H1 (cell line): ENCODE measurements around the gene TFR2. TPM values are rescaled to one million over a fixed set of nuclear protein-coding genes. Genes with fewer than 3 reads are reported as not detected.

ENCODE experiments used
- CTCF ChIA-PET: fragments of 300-600 bp; sonication (Branson Sonifier 250); formaldehyde crosslinking; loops from one replicate; lab custom pipeline; 2021; ENCODE audit not compliant: partially characterized antibody; lab: Charles Lee
- POLR2A ChIA-PET: fragments of 300-600 bp; sonication (Branson Sonifier 250); formaldehyde crosslinking; loops from one replicate; lab custom pipeline; 2021; ENCODE audit warnings: inconsistent platforms; ENCODE audit not compliant: partially characterized antibody; lab: Charles Lee
- DNase-seq, 2 experiments: peaks; one replicate each; pipeline versions ENCODE4 v3.0.0 to v3.0.0-alpha.2; 2010 to 2022; ENCODE audit warnings: low spot score in 2 of 2, low read depth in 1 of 2, mixed read lengths in 1 of 2
- FAIRE-seq: peaks from 2 replicates; lab custom pipeline; 2011; peaks lifted over from hg19 to GRCh38; lab: Jason Lieb, UNC
- H2AFZ ChIP-seq: 2 replicates; pipeline ENCODE4 v1.8.1; 2012; ENCODE audit warnings: low read length, inconsistent platforms
- H2AK5ac ChIP-seq: 2 replicates; pipeline ENCODE4 v1.6.1; 2013; ENCODE audit warnings: low read depth, low read length
- H2BK120ac ChIP-seq: replicated peaks from 2 replicates; pipeline ENCODE3; 2013; ENCODE audit warnings: low read depth, low read length, inconsistent platforms
- H2BK12ac ChIP-seq: 2 replicates; pipeline ENCODE4 v1.6.1; 2013; ENCODE audit warnings: low read depth, low read length
- H2BK15ac ChIP-seq: 2 replicates; pipeline ENCODE4 v1.6.1; 2013; ENCODE audit warnings: low read length
- H2BK20ac ChIP-seq: 2 replicates; pipeline ENCODE4 v1.6.1; 2013; ENCODE audit warnings: low read length
- H2BK5ac ChIP-seq: 2 replicates; pipeline ENCODE4 v1.6.1; 2013; ENCODE audit warnings: low read depth, low read length
- H3K14ac ChIP-seq: 2 replicates; pipeline ENCODE4 v1.6.1; 2013; ENCODE audit warnings: inconsistent platforms; ENCODE audit not compliant: insufficient read length
- H3K18ac ChIP-seq: 2 replicates; pipeline ENCODE4 v1.6.1; 2013; ENCODE audit warnings: low read length; ENCODE audit errors: extremely low read depth
- H3K23ac ChIP-seq: 2 replicates; pipeline ENCODE4 v1.6.1; 2013; ENCODE audit warnings: inconsistent platforms; ENCODE audit not compliant: insufficient read length
- H3K23me2 ChIP-seq: 2 replicates; pipeline ENCODE4 v1.6.1; 2013; ENCODE audit warnings: low read depth, low read length
- H3K27ac ChIP-seq: 2 replicates; pipeline ENCODE4 v1.6.1; 2011; ENCODE audit warnings: low read depth, low read length, inconsistent platforms
- H3K27me3 ChIP-seq, 4 experiments: replicated peaks in 1 of 4; 1 replicate in 1 of 4; 2 replicates in 3 of 4; pipeline versions ENCODE4 v1.6.1 to v1.8.1; 2011 to 2013; ENCODE audit warnings: low read length in 3 of 4, mild to moderate bottlenecking in 3 of 4, inconsistent platforms in 2 of 4, mixed read lengths in 2 of 4, moderate library complexity in 1 of 4; ENCODE audit not compliant: control insufficient read depth in 3 of 4, insufficient read depth in 3 of 4; ENCODE audit errors: extremely low read depth in 1 of 4
- H3K36me3 ChIP-seq, 4 experiments: 2 replicates each; pipeline versions ENCODE4 v1.6.1 to v1.8.1; 2011 to 2013; ENCODE audit warnings: mild to moderate bottlenecking in 4 of 4, low read length in 3 of 4, moderate library complexity in 2 of 4, control low read depth in 1 of 4, inconsistent platforms in 1 of 4; ENCODE audit not compliant: insufficient read depth in 4 of 4, control insufficient read depth in 2 of 4
- H3K4ac ChIP-seq: replicated peaks from 2 replicates; pipeline ENCODE3; 2013; ENCODE audit warnings: low read length, low read depth, mixed read lengths, inconsistent platforms; ENCODE audit not compliant: insufficient read length
- H3K4me1 ChIP-seq, 4 experiments: replicated peaks in 1 of 4; 1 replicate in 1 of 4; 2 replicates in 3 of 4; pipeline versions ENCODE4 v1.6.1 to v1.8.1; 2011 to 2013; ENCODE audit warnings: low read length in 3 of 4, inconsistent platforms in 2 of 4, mixed read lengths in 1 of 4; ENCODE audit not compliant: insufficient read depth in 4 of 4, control insufficient read depth in 3 of 4
- H3K4me2 ChIP-seq, 2 experiments: 2 replicates each; pipeline versions ENCODE4 v1.6.1 to v1.8.1; 2011 to 2013; ENCODE audit warnings: low read depth in 2 of 2, low read length in 2 of 2, control low read depth in 1 of 2, inconsistent platforms in 1 of 2, mild to moderate bottlenecking in 1 of 2; ENCODE audit not compliant: insufficient read depth in 1 of 2
- H3K4me3 ChIP-seq, 4 experiments: fragments of 200-600, 300-600 bp in 1 of 4; sonication (generic), shearing (Covaris generic), sonication (Bioruptor Twin) in 1 of 4; 2 replicates each; pipeline versions ENCODE4 v1.5.1 to v1.8.1; 2011 to 2016; ENCODE audit warnings: low read length in 4 of 4, low read depth in 3 of 4, control low read depth in 2 of 4, inconsistent platforms in 2 of 4, mild to moderate bottlenecking in 2 of 4, mixed read lengths in 1 of 4, moderate library complexity in 1 of 4; ENCODE audit not compliant: insufficient read depth in 2 of 4; ENCODE audit errors: extremely low read depth in 1 of 4
- H3K56ac ChIP-seq: replicated peaks from 2 replicates; pipeline ENCODE3; 2013; ENCODE audit warnings: low read depth, mild to moderate bottlenecking, mixed read lengths, low read length, inconsistent platforms; ENCODE audit not compliant: insufficient read length
- H3K79me1 ChIP-seq: 2 replicates; pipeline ENCODE4 v1.6.1; 2013; ENCODE audit warnings: low read depth, low read length, control low read depth
- H3K79me2 ChIP-seq, 2 experiments: 2 replicates each; pipeline versions ENCODE4 v1.6.1 to v1.8.1; 2012 to 2013; ENCODE audit warnings: low read length in 2 of 2, mild to moderate bottlenecking in 2 of 2, inconsistent platforms in 1 of 2; ENCODE audit not compliant: insufficient read depth in 2 of 2, control insufficient read depth in 1 of 2
- H3K9ac ChIP-seq, 4 experiments: replicated peaks in 1 of 4; 1 replicate in 1 of 4; 2 replicates in 3 of 4; pipeline versions ENCODE4 v1.6.1 to v1.8.1; 2011 to 2013; ENCODE audit warnings: low read depth in 3 of 4, low read length in 3 of 4, control low read depth in 2 of 4, mild to moderate bottlenecking in 2 of 4, moderate library complexity in 2 of 4, inconsistent platforms in 1 of 4; ENCODE audit errors: extremely low read depth in 1 of 4
- H3K9me3 ChIP-seq, 2 experiments: 2 replicates each; pipeline versions ENCODE4 v1.6.1 to v1.8.1; 2012 to 2013; ENCODE audit warnings: mild to moderate bottlenecking in 2 of 2, moderate library complexity in 2 of 2, control low read depth in 1 of 2, inconsistent platforms in 1 of 2, low read depth in 1 of 2, low read length in 1 of 2, mixed read lengths in 1 of 2; ENCODE audit not compliant: insufficient read depth in 2 of 2
- H4K20me1 ChIP-seq, 2 experiments: replicated peaks in 1 of 2; 2 replicates each; pipeline versions ENCODE3 to v1.8.1; 2011 to 2013; ENCODE audit warnings: inconsistent platforms in 2 of 2, low read length in 2 of 2, mild to moderate bottlenecking in 1 of 2; ENCODE audit not compliant: insufficient read depth in 2 of 2, control insufficient read depth in 1 of 2
- H4K5ac ChIP-seq: 2 replicates; pipeline ENCODE4 v1.6.1; 2013; ENCODE audit warnings: low read length, low read depth, mixed read lengths, inconsistent platforms; ENCODE audit not compliant: insufficient read length
- H4K8ac ChIP-seq: 2 replicates; pipeline ENCODE4 v1.8.0; 2013; ENCODE audit warnings: mild to moderate bottlenecking, moderate library complexity, low read length, inconsistent platforms; ENCODE audit not compliant: insufficient read depth; ENCODE audit errors: extremely low read depth
- H4K91ac ChIP-seq: replicated peaks from 2 replicates; pipeline ENCODE3; 2013; ENCODE audit warnings: low read length, mixed read lengths, inconsistent platforms; ENCODE audit not compliant: insufficient read length
- FOSL1 ChIP-seq: IDR thresholded peaks from 2 replicates; pipeline ENCODE4 v1.6.1; 2011; ENCODE audit warnings: mild to moderate bottlenecking, low read depth, low read length, moderate library complexity; ENCODE audit not compliant: insufficient read depth
- GTF2F1 ChIP-seq: IDR thresholded peaks from 2 replicates; pipeline ENCODE4 v1.6.1; 2012; ENCODE audit warnings: low read depth, low read length, improper control_type of control experiment, borderline replicate concordance
- HDAC6 ChIP-seq: IDR thresholded peaks from one replicate; pipeline ENCODE4 v1.7.1; 2012; ENCODE audit warnings: low read depth, mild to moderate bottlenecking, inconsistent platforms, low read length, moderate library complexity
- KDM4A ChIP-seq: IDR thresholded peaks from one replicate; pipeline ENCODE4 v1.7.1; 2012; ENCODE audit warnings: low read depth, mild to moderate bottlenecking, moderate library complexity, low read length, inconsistent platforms; ENCODE audit not compliant: severe bottlenecking
- NANOG ChIP-seq: IDR thresholded peaks from 2 replicates; pipeline ENCODE4 v1.6.1; 2011; ENCODE audit warnings: low read length, low read depth, mild to moderate bottlenecking, inconsistent platforms; ENCODE audit not compliant: insufficient read depth, poor library complexity, severe bottlenecking
- NRF1 ChIP-seq: IDR thresholded peaks from 2 replicates; pipeline ENCODE4 v1.6.1; 2011; ENCODE audit warnings: mild to moderate bottlenecking, low read depth, low read length, improper control_type of control experiment
- POLR2A ChIP-seq, 2 experiments: IDR thresholded peaks; 1 replicate in 1 of 2; 2 replicates in 1 of 2; pipeline ENCODE4 v1.6.1; 2011; ENCODE audit warnings: low read depth in 2 of 2, low read length in 2 of 2, mild to moderate bottlenecking in 2 of 2; ENCODE audit errors: control extremely low read depth in 1 of 2
- RBBP5 ChIP-seq: IDR thresholded peaks from 2 replicates; pipeline ENCODE4 v1.7.1; 2012; ENCODE audit warnings: low read depth, mild to moderate bottlenecking, inconsistent platforms, low read length, moderate library complexity, borderline replicate concordance
- RFX5 ChIP-seq: IDR thresholded peaks from 2 replicates; pipeline ENCODE4 v1.6.1; 2011; ENCODE audit warnings: low read depth, low read length, improper control_type of control experiment, borderline replicate concordance
- WGBS, 2 experiments: shearing (Covaris generic) in 1 of 2; methylation state at CpG; one replicate each; pipeline versions ENCODE4 v1.1.6 to v1.1.7; 2013 to 2015; ENCODE audit warnings: low lambda C conversion rate in 2 of 2, mixed read lengths in 2 of 2, inconsistent platforms in 1 of 2, low coverage in 1 of 2, missing lambda C conversion rate in 1 of 2; ENCODE audit not compliant: insufficient replicate concordance in 2 of 2, insufficient coverage in 1 of 2, insufficient read length in 1 of 2; ENCODE audit errors: extremely low coverage in 1 of 2, missing lambda C conversion rate in 1 of 2; 5-methylcytosine and 5-hydroxymethylcytosine counted together
- polyA plus RNA-seq, 7 experiments: library from polyadenylated mRNA; depleted of rRNA in 3 of 7; stranded (reverse) in 5 of 7; unstranded in 2 of 7; fragments of >200 nt in 5 of 7; fragments of 200-250 nt in 2 of 7; gene quantifications; 1 replicate in 5 of 7; 2 replicates in 1 of 7; 4 replicates in 1 of 7; pipeline versions ENCODE4 v1.2.1 to v1.2.3, GENCODE V29; 2011 to 2013; ENCODE audit warnings: missing spikeins in 2 of 7, mixed read lengths in 2 of 7
- total RNA-seq: library from RNA; stranded (reverse); fragmentation: NEBNext Ultra II Directional; extraction: Animal tissue kit (Norgen Biotek cat#: 25700); gene quantifications from 2 replicates; pipeline ENCODE4 v1.2.1, GENCODE V29; 2021
- TF ChIP-seq, protein P1 (sequence below): IDR thresholded peaks from 2 replicates; pipeline ENCODE4 v1.6.1; 2012; ENCODE audit warnings: low read length, inconsistent platforms

TFR2 gene
- total and polyA plus RNA-seq, 2 of the 8 experiments (the other 6 are each of a cell fraction or from before 2014, with no cell fraction given) = 4.6 to 5.7 TPM

DNA sequence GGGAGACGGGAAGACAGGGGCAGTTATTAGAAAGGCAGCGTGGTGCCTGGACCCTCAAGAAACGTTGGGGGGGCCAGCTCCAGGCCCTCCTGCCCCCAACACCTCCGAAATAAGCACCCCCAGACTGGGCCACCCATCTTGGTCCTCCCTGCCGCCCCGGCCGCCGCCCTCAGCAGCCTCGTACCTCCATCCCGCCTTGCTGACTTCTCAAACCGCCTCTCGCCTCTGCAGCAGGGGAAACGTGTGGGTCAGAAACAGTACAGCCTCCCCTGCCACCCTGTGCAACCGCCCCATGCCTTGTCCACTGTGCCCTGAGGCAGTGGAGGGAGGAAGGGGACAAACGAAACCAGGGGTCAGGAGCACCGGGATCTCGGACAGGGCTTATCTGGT, 45.5 kb upstream of the TFR2 start:
- Histone ChIP-seq H4K8ac (peak overlapping the region; percentile 90; the same call in 1 of the 2 replicates), H3K27me3 (no peaks in the 10 kb centered on the region), H3K79me2 (peaks cover 11 to 46% of the 10 kb centered on the region in 2 experiments), H2BK15ac (no peak overlapping the region), H2AFZ (no peak overlapping the region), H2BK20ac (no peak overlapping the region), H3K14ac (no peak overlapping the region), H4K91ac (no peak overlapping the region), H2BK5ac (no peak overlapping the region; the same call in 1 of the 2 replicates), H3K4me2 (no peak overlapping the region), H4K20me1 (peaks cover 27 to 54% of the 10 kb centered on the region in 2 experiments), H3K4me1 (peaks cover 0 to 7% (median 4%) of the 10 kb centered on the region in 4 experiments; a peak in 6 of 7 replicates), H3K9me3 (no peaks in the 10 kb centered on the region), H4K5ac (no peak overlapping the region), H3K23ac (no peak overlapping the region), H3K4ac (no peak overlapping the region), H3K27ac (no peak overlapping the region), H2BK120ac (no peak overlapping the region)
- ChIA-PET POLR2A (interaction anchor here (1.7 to 14.3 kb wide), 3 partner anchors 8 to 22 kb away, joined by 4 to 257 read pairs (median 4); no protein-coding TSS in a partner anchor), CTCF (interaction anchor here (2.3 to 20.7 kb wide), 2 partner anchors 10 to 22 kb away, joined by 7 to 254 read pairs; partner anchors contain the start of gene POP7)
- DNase-seq = no peak
- WGBS, 2 experiments = 98% methylated on average over 17 of the region's 17 CpGs; no CpG with 5 or more reads in 1 of the 2 experiments
- TF ChIP-seq RFX5 (no peak), POLR2A (IDR thresholded peaks at IDR 0.05; ENCODE audit: control extremely low read depth in 1 of 2, low read depth in 2 of 2, low read length in 2 of 2) (no peak), NRF1 (no peak), FOSL1 (no peak), NANOG (no peak), GTF2F1 (no peak), RBBP5 (no peak), HDAC6 (no peak), KDM4A (no peak)
- TF ChIP-seq, protein P1, sequence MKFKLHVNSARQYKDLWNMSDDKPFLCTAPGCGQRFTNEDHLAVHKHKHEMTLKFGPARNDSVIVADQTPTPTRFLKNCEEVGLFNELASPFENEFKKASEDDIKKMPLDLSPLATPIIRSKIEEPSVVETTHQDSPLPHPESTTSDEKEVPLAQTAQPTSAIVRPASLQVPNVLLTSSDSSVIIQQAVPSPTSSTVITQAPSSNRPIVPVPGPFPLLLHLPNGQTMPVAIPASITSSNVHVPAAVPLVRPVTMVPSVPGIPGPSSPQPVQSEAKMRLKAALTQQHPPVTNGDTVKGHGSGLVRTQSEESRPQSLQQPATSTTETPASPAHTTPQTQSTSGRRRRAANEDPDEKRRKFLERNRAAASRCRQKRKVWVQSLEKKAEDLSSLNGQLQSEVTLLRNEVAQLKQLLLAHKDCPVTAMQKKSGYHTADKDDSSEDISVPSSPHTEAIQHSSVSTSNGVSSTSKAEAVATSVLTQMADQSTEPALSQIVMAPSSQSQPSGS = no peak
- TF ChIP-seq, all 59 proteins: peak for 0
- no peak overlapping the region for H3K56ac ChIP-seq
- no peak overlapping the region for H2AK5ac ChIP-seq
- H3K79me1 ChIP-seq = peaks cover 12% of the 10 kb centered on the region
- H3K9ac ChIP-seq = no peak overlapping the region
- H3K4me3 ChIP-seq = no peak overlapping the region
- no peak overlapping the region for H2BK12ac ChIP-seq
- no peak for FAIRE-seq
- H3K23me2 ChIP-seq = peaks cover under 1% of the 10 kb centered on the region
- H3K36me3 ChIP-seq = peaks cover 41 to 76% (median 64%) of the 10 kb centered on the region in 4 experiments
- H3K18ac ChIP-seq = no peak overlapping the region
